CD14-positive monocyte (primary cell): Measurements from ENCODE around the gene MORC3. TPM values are rescaled to one million over a fixed set of nuclear protein-coding genes. Genes with fewer than 3 reads are reported as not detected.

ENCODE experiments used
- DNase-seq, 3 donors: peaks; one replicate each; pipeline ENCODE4 v3.0.0-alpha.2; 2011 to 2022
- H2AFZ ChIP-seq: 2 replicates; pipeline ENCODE4 v1.6.0; 2012; ENCODE audit warnings: mild to moderate bottlenecking, low read depth, low read length, inconsistent platforms; ENCODE audit not compliant: insufficient read depth, poor library complexity, severe bottlenecking
- H3K27ac ChIP-seq, 2 donors: 1 replicate in 1 of 2; 2 replicates in 1 of 2; pipeline ENCODE4 v1.5.1; 2012 to 2013; ENCODE audit warnings: low read length in 2 of 2, control low read depth in 1 of 2, inconsistent platforms in 1 of 2, low read depth in 1 of 2, mild to moderate bottlenecking in 1 of 2
- H3K27me3 ChIP-seq, 2 donors: one replicate each; pipeline versions ENCODE4 v1.6.0 to v1.6.1; 2011 to 2013; ENCODE audit warnings: low read length in 2 of 2; ENCODE audit not compliant: control insufficient read depth in 2 of 2, insufficient read depth in 2 of 2
- H3K36me3 ChIP-seq, 2 donors: replicated peaks in 1 of 2; 1 replicate in 1 of 2; 2 replicates in 1 of 2; pipeline versions ENCODE4 v1.5.1 to v1.6.1; 2012 to 2013; ENCODE audit warnings: low read length in 2 of 2, control low read depth in 1 of 2, inconsistent platforms in 1 of 2, mild to moderate bottlenecking in 1 of 2; ENCODE audit not compliant: insufficient read depth in 2 of 2, control insufficient read depth in 1 of 2
- H3K4me1 ChIP-seq, 2 donors: 1 replicate in 1 of 2; 2 replicates in 1 of 2; pipeline versions ENCODE4 v1.5.1 to v1.6.1; 2012 to 2013; ENCODE audit warnings: low read length in 2 of 2, control low read depth in 1 of 2, inconsistent platforms in 1 of 2, mild to moderate bottlenecking in 1 of 2, moderate library complexity in 1 of 2; ENCODE audit not compliant: insufficient read depth in 2 of 2, control insufficient read depth in 1 of 2
- H3K4me2 ChIP-seq: replicated peaks from 2 replicates; pipeline ENCODE3; 2012; ENCODE audit warnings: low read length, moderate library complexity, mild to moderate bottlenecking; ENCODE audit not compliant: poor library complexity, severe bottlenecking; ENCODE audit errors: extremely low read depth
- H3K4me3 ChIP-seq, 3 experiments: fragments of 200-600 bp in 1 of 3; sonication (generic) in 1 of 3; replicated peaks in 1 of 3; 1 replicate in 2 of 3; 2 replicates in 1 of 3; pipeline ENCODE4 v1.5.1; 2011 to 2013; ENCODE audit warnings: low read length in 3 of 3, mild to moderate bottlenecking in 3 of 3, control low read depth in 2 of 3, low read depth in 2 of 3, inconsistent platforms in 1 of 3, moderate library complexity in 1 of 3
- H3K79me2 ChIP-seq: 2 replicates; pipeline ENCODE4 v1.6.0; 2012; ENCODE audit warnings: mild to moderate bottlenecking, control low read depth, inconsistent platforms, low read length, moderate library complexity; ENCODE audit not compliant: insufficient read depth
- H3K9ac ChIP-seq: 2 replicates; pipeline ENCODE4 v1.6.0; 2017; ENCODE audit warnings: low read length, mild to moderate bottlenecking; ENCODE audit not compliant: insufficient read depth, poor library complexity, severe bottlenecking
- H3K9me3 ChIP-seq, 2 donors: replicated peaks in 1 of 2; 1 replicate in 1 of 2; 2 replicates in 1 of 2; pipeline versions ENCODE4 v1.5.1 to v1.6.1; 2012 to 2013; ENCODE audit warnings: low read length in 2 of 2, control low read depth in 1 of 2; ENCODE audit not compliant: control insufficient read depth in 1 of 2, insufficient read depth in 1 of 2
- H4K20me1 ChIP-seq: 2 replicates; pipeline ENCODE4 v1.6.0; 2012; ENCODE audit warnings: mild to moderate bottlenecking, low read length, control low read depth, moderate library complexity; ENCODE audit not compliant: insufficient read depth
- H3K27ac Mint-ChIP-seq, 7 donors: one replicate each; pipeline ENCODE4 v1.8.0; 2020; ENCODE audit warnings: mild to moderate bottlenecking in 7 of 7, mixed read lengths in 7 of 7, moderate library complexity in 6 of 7, inconsistent platforms in 2 of 7
- H3K27me3 Mint-ChIP-seq, 3 donors: one replicate each; pipeline ENCODE4 v1.8.0; 2021 to 2022; ENCODE audit warnings: low read depth in 3 of 3, mild to moderate bottlenecking in 3 of 3, mixed read lengths in 3 of 3, moderate library complexity in 3 of 3, inconsistent platforms in 1 of 3
- H3K36me3 Mint-ChIP-seq, 2 donors: one replicate each; pipeline ENCODE4 v1.8.0; 2020; ENCODE audit warnings: mixed read lengths in 2 of 2, inconsistent platforms in 1 of 2, mild to moderate bottlenecking in 1 of 2
- H3K4me1 Mint-ChIP-seq: one replicate; pipeline ENCODE4 v1.8.0; 2020; ENCODE audit warnings: mild to moderate bottlenecking, mixed read lengths
- H3K4me3 Mint-ChIP-seq, 2 donors: one replicate each; pipeline ENCODE4 v1.8.0; 2020; ENCODE audit warnings: mild to moderate bottlenecking in 2 of 2, mixed read lengths in 2 of 2, moderate library complexity in 1 of 2
- H3K9me3 Mint-ChIP-seq, 7 donors: one replicate each; pipeline ENCODE4 v1.8.0; 2020 to 2022; ENCODE audit warnings: mixed read lengths in 7 of 7, mild to moderate bottlenecking in 6 of 7, moderate library complexity in 6 of 7, inconsistent platforms in 2 of 7
- CTCF ChIP-seq: fragments of 200-600 bp; IDR thresholded peaks from one replicate; pipeline ENCODE4 v1.8.0; 2022; ENCODE audit warnings: antibody characterized with exemption, mild to moderate bottlenecking
- WGBS: methylation state at CpG from one replicate; pipeline ENCODE4 v1.1.5; 2013; ENCODE audit warnings: missing lambda C conversion rate; ENCODE audit not compliant: insufficient coverage; 5-methylcytosine and 5-hydroxymethylcytosine counted together
- intact Hi-C, 2 donors: fragments of 100-400 bp; cut with micrococcal nuclease; formaldehyde crosslinking; loops; one replicate each; pipeline versions ENCODE4 v1.15.0 to v1.15.1; 2023
- polyA plus RNA-seq, 3 donors: library from polyadenylated mRNA; depleted of rRNA in 1 of 3; unstranded in 2 of 3; stranded (reverse) in 1 of 3; fragments of 300-500 nt in 2 of 3; fragments of >200 nt in 1 of 3; fragmentation: Illumina TruSeq in 2 of 3; gene quantifications; 1 replicate in 2 of 3; 2 replicates in 1 of 3; pipeline ENCODE4 v1.2.3, GENCODE V29; 2012 to 2021

MORC3 gene
- polyA plus RNA-seq, 3 donors = 16.3 to 27.6 (median 25.5) TPM

GRCh38 chr21:36422279-36423098, 102.5 kb downstream of the MORC3 start:
- H3K27me3 ChIP-seq = no peaks in the 10 kb centered on the region
- Mint-ChIP-seq H3K27me3 (peaks cover 0 to 4% (median 3%) of the 10 kb centered on the region in 3 donors), H3K36me3 (peaks cover 2 to 5% of the 10 kb centered on the region in 2 donors)

More at GRCh38 chr21:36422279-36423098, 102.5 kb downstream of the MORC3 start:
- no peaks in the 10 kb centered on the region for H3K4me1 ChIP-seq
- peaks cover 8% of the 10 kb centered on the region for H3K4me1 Mint-ChIP-seq
- WGBS = 72% methylated on average over 22 of the region's 28 CpGs
- peak overlapping the region in 1 of 7 donors; percentile 50 for H3K27ac Mint-ChIP-seq
- H2AFZ ChIP-seq = no peak overlapping the region
- no peak overlapping the region for H3K27ac ChIP-seq
- no peak overlapping the region for H3K9ac ChIP-seq
- H3K79me2 ChIP-seq = no peaks in the 10 kb centered on the region
- H3K4me3 ChIP-seq = no peak overlapping the region
- H3K4me3 Mint-ChIP-seq = no peak overlapping the region
- no peaks in the 10 kb centered on the region for H4K20me1 ChIP-seq
- DNase-seq = peak; percentile 41 to 70 (median 49)
- no peak overlapping the region for H3K4me2 ChIP-seq
- peak; percentile 82 for TF ChIP-seq CTCF
- no peaks in the 10 kb centered on the region for H3K9me3 ChIP-seq
- no peaks in the 10 kb centered on the region for H3K9me3 Mint-ChIP-seq
- intact Hi-C loops = loop anchor here in 1 of 2 donors (5.0 to 10.0 kb wide), 2 partner anchors 35 to 82 kb away; no protein-coding TSS in a partner anchor
- H3K36me3 ChIP-seq = peaks cover 0 to 2% of the 10 kb centered on the region in 2 donors
